H1 (cell line): Measurements from ENCODE around the gene SLC9A4. TPM values are rescaled to one million over a fixed set of nuclear protein-coding genes. Genes with fewer than 3 reads are reported as not detected.

Experiments
- CREB1 ChIP-seq: IDR thresholded peaks from 2 replicates; pipeline ENCODE4 v1.6.1; 2012; ENCODE audit warnings: inconsistent platforms
- KDM1A ChIP-seq: fragments of 200-600, 300-600 bp; sonication (generic); IDR thresholded peaks from 2 replicates; pipeline ENCODE4 v1.7.1; 2016; ENCODE audit warnings: mild to moderate bottlenecking, low read length, borderline replicate concordance
- MAFK ChIP-seq: IDR thresholded peaks from 2 replicates; pipeline ENCODE4 v1.6.1; 2012; ENCODE audit warnings: low read depth, mild to moderate bottlenecking, improper control_type of control experiment, low read length
- NANOG ChIP-seq: IDR thresholded peaks from 2 replicates; pipeline ENCODE4 v1.6.1; 2011; ENCODE audit warnings: low read length, low read depth, mild to moderate bottlenecking, inconsistent platforms; ENCODE audit not compliant: insufficient read depth, poor library complexity, severe bottlenecking
- PHF8 ChIP-seq: fragments of 200-600 bp; sonication (generic); conservative IDR thresholded peaks from 2 replicates; pipeline ENCODE4 v1.7.1; 2012; ENCODE audit warnings: low read depth, mild to moderate bottlenecking, inconsistent platforms, low read length, moderate library complexity
- POLR2A ChIP-seq, 2 experiments: IDR thresholded peaks; 1 replicate in 1 of 2; 2 replicates in 1 of 2; pipeline ENCODE4 v1.6.1; 2011; ENCODE audit warnings: low read depth in 2 of 2, low read length in 2 of 2, mild to moderate bottlenecking in 2 of 2; ENCODE audit errors: control extremely low read depth in 1 of 2
- RXRA ChIP-seq: IDR thresholded peaks from 2 replicates; pipeline ENCODE4 v1.6.1; 2011; ENCODE audit warnings: low read depth, mild to moderate bottlenecking, low read length, moderate library complexity; ENCODE audit not compliant: insufficient read depth
- polyA plus RNA-seq, 7 experiments: library from polyadenylated mRNA; depleted of rRNA in 3 of 7; stranded (reverse) in 5 of 7; unstranded in 2 of 7; fragments of >200 nt in 5 of 7; fragments of 200-250 nt in 2 of 7; gene quantifications; 1 replicate in 5 of 7; 2 replicates in 1 of 7; 4 replicates in 1 of 7; pipeline versions ENCODE4 v1.2.1 to v1.2.3, GENCODE V29; 2011 to 2013; ENCODE audit warnings: missing spikeins in 2 of 7, mixed read lengths in 2 of 7
- total RNA-seq: library from RNA; stranded (reverse); fragmentation: NEBNext Ultra II Directional; extraction: Animal tissue kit (Norgen Biotek cat#: 25700); gene quantifications from 2 replicates; pipeline ENCODE4 v1.2.1, GENCODE V29; 2021
- TF ChIP-seq, protein P1 (sequence below): fragments of 300-600 bp; sonication (generic); IDR thresholded peaks from 2 replicates; pipeline ENCODE4 v1.7.1; 2012; ENCODE audit warnings: low read length, moderate library complexity, mild to moderate bottlenecking, inconsistent platforms; ENCODE audit not compliant: insufficient replicate concordance

The SLC9A4 gene
- total and polyA plus RNA-seq, 2 of the 8 experiments (the other 6 are each of a cell fraction or from before 2014, with no cell fraction given), result not detected

DNA sequence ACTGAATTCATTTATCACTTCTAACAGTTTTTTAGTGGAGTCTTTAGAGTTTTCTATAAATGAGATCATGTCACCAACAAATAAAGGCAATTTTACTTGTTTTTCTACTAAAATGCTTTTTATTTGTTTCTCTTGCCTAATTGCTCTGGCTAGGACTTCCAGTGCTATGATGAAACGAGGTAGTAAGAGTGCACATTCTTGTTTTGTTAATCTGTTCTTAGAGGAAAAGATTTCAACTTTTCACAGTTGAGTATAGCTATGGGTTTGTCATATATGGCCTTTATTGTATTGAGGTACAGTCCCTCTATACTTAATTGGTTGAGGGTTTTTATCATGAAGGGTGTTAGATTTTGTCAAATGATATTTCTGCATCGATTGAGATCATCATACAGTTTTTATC, 44.5 kb upstream of the SLC9A4 start (continued):
- TF ChIP-seq, protein P1, sequence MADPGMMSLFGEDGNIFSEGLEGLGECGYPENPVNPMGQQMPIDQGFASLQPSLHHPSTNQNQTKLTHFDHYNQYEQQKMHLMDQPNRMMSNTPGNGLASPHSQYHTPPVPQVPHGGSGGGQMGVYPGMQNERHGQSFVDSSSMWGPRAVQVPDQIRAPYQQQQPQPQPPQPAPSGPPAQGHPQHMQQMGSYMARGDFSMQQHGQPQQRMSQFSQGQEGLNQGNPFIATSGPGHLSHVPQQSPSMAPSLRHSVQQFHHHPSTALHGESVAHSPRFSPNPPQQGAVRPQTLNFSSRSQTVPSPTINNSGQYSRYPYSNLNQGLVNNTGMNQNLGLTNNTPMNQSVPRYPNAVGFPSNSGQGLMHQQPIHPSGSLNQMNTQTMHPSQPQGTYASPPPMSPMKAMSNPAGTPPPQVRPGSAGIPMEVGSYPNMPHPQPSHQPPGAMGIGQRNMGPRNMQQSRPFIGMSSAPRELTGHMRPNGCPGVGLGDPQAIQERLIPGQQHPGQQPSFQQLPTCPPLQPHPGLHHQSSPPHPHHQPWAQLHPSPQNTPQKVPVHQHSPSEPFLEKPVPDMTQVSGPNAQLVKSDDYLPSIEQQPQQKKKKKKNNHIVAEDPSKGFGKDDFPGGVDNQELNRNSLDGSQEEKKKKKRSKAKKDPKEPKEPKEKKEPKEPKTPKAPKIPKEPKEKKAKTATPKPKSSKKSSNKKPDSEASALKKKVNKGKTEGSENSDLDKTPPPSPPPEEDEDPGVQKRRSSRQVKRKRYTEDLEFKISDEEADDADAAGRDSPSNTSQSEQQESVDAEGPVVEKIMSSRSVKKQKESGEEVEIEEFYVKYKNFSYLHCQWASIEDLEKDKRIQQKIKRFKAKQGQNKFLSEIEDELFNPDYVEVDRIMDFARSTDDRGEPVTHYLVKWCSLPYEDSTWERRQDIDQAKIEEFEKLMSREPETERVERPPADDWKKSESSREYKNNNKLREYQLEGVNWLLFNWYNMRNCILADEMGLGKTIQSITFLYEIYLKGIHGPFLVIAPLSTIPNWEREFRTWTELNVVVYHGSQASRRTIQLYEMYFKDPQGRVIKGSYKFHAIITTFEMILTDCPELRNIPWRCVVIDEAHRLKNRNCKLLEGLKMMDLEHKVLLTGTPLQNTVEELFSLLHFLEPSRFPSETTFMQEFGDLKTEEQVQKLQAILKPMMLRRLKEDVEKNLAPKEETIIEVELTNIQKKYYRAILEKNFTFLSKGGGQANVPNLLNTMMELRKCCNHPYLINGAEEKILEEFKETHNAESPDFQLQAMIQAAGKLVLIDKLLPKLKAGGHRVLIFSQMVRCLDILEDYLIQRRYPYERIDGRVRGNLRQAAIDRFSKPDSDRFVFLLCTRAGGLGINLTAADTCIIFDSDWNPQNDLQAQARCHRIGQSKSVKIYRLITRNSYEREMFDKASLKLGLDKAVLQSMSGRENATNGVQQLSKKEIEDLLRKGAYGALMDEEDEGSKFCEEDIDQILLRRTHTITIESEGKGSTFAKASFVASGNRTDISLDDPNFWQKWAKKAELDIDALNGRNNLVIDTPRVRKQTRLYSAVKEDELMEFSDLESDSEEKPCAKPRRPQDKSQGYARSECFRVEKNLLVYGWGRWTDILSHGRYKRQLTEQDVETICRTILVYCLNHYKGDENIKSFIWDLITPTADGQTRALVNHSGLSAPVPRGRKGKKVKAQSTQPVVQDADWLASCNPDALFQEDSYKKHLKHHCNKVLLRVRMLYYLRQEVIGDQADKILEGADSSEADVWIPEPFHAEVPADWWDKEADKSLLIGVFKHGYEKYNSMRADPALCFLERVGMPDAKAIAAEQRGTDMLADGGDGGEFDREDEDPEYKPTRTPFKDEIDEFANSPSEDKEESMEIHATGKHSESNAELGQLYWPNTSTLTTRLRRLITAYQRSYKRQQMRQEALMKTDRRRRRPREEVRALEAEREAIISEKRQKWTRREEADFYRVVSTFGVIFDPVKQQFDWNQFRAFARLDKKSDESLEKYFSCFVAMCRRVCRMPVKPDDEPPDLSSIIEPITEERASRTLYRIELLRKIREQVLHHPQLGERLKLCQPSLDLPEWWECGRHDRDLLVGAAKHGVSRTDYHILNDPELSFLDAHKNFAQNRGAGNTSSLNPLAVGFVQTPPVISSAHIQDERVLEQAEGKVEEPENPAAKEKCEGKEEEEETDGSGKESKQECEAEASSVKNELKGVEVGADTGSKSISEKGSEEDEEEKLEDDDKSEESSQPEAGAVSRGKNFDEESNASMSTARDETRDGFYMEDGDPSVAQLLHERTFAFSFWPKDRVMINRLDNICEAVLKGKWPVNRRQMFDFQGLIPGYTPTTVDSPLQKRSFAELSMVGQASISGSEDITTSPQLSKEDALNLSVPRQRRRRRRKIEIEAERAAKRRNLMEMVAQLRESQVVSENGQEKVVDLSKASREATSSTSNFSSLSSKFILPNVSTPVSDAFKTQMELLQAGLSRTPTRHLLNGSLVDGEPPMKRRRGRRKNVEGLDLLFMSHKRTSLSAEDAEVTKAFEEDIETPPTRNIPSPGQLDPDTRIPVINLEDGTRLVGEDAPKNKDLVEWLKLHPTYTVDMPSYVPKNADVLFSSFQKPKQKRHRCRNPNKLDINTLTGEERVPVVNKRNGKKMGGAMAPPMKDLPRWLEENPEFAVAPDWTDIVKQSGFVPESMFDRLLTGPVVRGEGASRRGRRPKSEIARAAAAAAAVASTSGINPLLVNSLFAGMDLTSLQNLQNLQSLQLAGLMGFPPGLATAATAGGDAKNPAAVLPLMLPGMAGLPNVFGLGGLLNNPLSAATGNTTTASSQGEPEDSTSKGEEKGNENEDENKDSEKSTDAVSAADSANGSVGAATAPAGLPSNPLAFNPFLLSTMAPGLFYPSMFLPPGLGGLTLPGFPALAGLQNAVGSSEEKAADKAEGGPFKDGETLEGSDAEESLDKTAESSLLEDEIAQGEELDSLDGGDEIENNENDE, result no peak
- no peak for TF ChIP-seq CREB1
- TF ChIP-seq NANOG, result no peak
- no peak for TF ChIP-seq POLR2A (IDR thresholded peaks at IDR 0.05; ENCODE audit: control extremely low read depth in 1 of 2, low read depth in 2 of 2, low read length in 2 of 2)
- TF ChIP-seq RXRA, result no peak
- no peak for TF ChIP-seq PHF8
- TF ChIP-seq KDM1A, result no peak
- no peak for TF ChIP-seq MAFK
